Brain microvascular endothelial cell (primary cell): ENCODE measurements around the gene GPD1L.

Experiments
- DNase-seq: peaks from one replicate; pipeline ENCODE4 v3.0.0-alpha.2; 2020
- H3K27ac ChIP-seq: fragments of 250-450 bp; sonication (Bioruptor Pico); 2 replicates; pipeline ENCODE4 v1.5.1; 2020; ENCODE audit warnings: mild to moderate bottlenecking, moderate library complexity
- H3K27me3 ChIP-seq: fragments of 250-450 bp; sonication (Bioruptor Pico); replicated peaks from 2 replicates; pipeline ENCODE4 v1.5.1; 2020; ENCODE audit warnings: mild to moderate bottlenecking
- H3K36me3 ChIP-seq: fragments of 250-450 bp; sonication (Bioruptor Pico); replicated peaks from 2 replicates; pipeline ENCODE4 v1.5.1; 2020; ENCODE audit warnings: mild to moderate bottlenecking
- H3K4me3 ChIP-seq: 2 replicates; pipeline ENCODE4 v1.5.1; 2011; ENCODE audit warnings: low read depth, mild to moderate bottlenecking, control low read depth, low read length, moderate library complexity
- in situ Hi-C: cut with HindIII; loops from 2 replicates; pipeline ENCODE4 v1.10.0; 2017; ENCODE audit warnings: low sequenced_read_pairs, low pct_ligation_motif_present
- TF ChIP-seq, protein P1 (sequence below): IDR thresholded peaks from 2 replicates; pipeline ENCODE4 v1.5.1; 2011; ENCODE audit warnings: low read depth, mild to moderate bottlenecking, moderate library complexity, low read length, control low read depth, inconsistent platforms; ENCODE audit errors: missing control alignments

GPD1L gene

GRCh38 chr3:32143849-32144757 is 37.7 kb downstream of the GPD1L start:
- Histone ChIP-seq H3K27ac (no peak overlapping the region), H3K4me3 (no peak overlapping the region), H3K27me3 (no peaks in the 10 kb centered on the region), H3K36me3 (no peaks in the 10 kb centered on the region)
- in situ Hi-C loops = no loop called here
- DNase-seq = peak; percentile 90
- TF ChIP-seq, protein P1, sequence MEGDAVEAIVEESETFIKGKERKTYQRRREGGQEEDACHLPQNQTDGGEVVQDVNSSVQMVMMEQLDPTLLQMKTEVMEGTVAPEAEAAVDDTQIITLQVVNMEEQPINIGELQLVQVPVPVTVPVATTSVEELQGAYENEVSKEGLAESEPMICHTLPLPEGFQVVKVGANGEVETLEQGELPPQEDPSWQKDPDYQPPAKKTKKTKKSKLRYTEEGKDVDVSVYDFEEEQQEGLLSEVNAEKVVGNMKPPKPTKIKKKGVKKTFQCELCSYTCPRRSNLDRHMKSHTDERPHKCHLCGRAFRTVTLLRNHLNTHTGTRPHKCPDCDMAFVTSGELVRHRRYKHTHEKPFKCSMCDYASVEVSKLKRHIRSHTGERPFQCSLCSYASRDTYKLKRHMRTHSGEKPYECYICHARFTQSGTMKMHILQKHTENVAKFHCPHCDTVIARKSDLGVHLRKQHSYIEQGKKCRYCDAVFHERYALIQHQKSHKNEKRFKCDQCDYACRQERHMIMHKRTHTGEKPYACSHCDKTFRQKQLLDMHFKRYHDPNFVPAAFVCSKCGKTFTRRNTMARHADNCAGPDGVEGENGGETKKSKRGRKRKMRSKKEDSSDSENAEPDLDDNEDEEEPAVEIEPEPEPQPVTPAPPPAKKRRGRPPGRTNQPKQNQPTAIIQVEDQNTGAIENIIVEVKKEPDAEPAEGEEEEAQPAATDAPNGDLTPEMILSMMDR = peak; percentile 77

- TF ChIP-seq, protein P1 = no peak
- in situ Hi-C loops = no loop called here
- no peak for DNase-seq
- Histone ChIP-seq H3K36me3 (no peaks in the 10 kb centered on the region), H3K4me3 (no peak overlapping the region), H3K27ac (no peak overlapping the region), H3K27me3 (no peaks in the 10 kb centered on the region)
Measured at GRCh38 chr3:32146746-32147211, 40.4 kb downstream of the GPD1L start.

DNA sequence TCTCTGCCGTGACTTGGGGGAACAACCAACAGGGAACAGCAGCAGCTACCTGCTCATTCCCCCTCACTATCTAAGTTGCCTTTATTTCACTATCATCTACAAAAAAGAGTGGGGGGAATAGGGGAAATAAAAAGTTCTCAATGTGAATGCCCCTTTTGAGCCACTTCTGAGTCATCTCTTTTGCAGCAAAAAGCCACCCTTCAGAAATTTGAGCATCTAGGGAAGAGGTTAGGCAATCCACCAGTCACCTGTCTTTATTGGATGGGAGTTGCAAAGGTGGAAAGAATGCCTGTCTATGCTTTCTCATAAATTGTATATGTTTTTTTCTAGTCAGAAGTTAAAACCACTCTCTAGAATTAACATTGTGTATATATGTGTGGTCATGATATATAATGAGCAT is 41.1 kb downstream of the GPD1L start:
- in situ Hi-C loops = no loop called here
- no peak overlapping the region for H3K4me3 ChIP-seq
- H3K36me3 ChIP-seq = no peaks in the 10 kb centered on the region
- TF ChIP-seq, protein P1 = no peak
- DNase-seq = no peak
- H3K27me3 ChIP-seq = no peaks in the 10 kb centered on the region
- no peak overlapping the region for H3K27ac ChIP-seq

DNA sequence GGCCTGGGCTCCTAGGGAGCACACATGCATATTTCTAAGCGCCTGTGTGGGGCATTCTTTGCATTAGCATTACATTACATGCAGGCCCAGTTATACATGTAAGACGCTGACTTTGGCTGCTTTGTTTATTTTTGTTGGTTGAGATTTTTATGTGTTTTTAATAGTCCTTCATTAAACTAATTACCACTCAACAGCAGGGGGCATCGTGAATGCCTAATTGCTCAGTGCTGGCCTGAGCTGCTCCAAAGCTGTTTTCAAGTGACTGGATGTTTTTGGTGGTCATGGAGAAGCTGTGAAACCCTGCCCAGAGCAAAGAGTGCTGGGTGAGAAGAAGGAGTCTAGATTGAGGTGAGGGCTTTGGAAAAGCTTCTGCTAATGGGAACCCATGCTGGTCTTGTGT is 41.5 kb downstream of the GPD1L start:
- no peaks in the 10 kb centered on the region for H3K27me3 ChIP-seq
- in situ Hi-C loops = no loop called here
- no peak for DNase-seq
- TF ChIP-seq, protein P1 = peak; percentile 15
- H3K4me3 ChIP-seq = no peak overlapping the region
- H3K36me3 ChIP-seq = no peaks in the 10 kb centered on the region
- H3K27ac ChIP-seq = no peak overlapping the region

GRCh38 chr3:32148351-32148750 is 41.9 kb downstream of the GPD1L start:
- TF ChIP-seq, protein P1 = no peak
- H3K27me3 ChIP-seq = no peaks in the 10 kb centered on the region
- H3K27ac ChIP-seq = no peak overlapping the region
- H3K4me3 ChIP-seq = no peak overlapping the region
- in situ Hi-C loops = no loop called here
- no peak for DNase-seq
- no peaks in the 10 kb centered on the region for H3K36me3 ChIP-seq
